TTC549 (cell line): Measurements from ENCODE around the gene YAP1.

Experiments used
- FAIRE-seq: peaks from 2 replicates; lab custom pipeline; 2012; peaks lifted over from hg19 to GRCh38; lab: Jason Lieb, UNC

YAP1 gene

GRCh38 chr11:102163368-102163767 lies 53.1 kb downstream of the YAP1 start:
- FAIRE-seq = no peak

DNA sequence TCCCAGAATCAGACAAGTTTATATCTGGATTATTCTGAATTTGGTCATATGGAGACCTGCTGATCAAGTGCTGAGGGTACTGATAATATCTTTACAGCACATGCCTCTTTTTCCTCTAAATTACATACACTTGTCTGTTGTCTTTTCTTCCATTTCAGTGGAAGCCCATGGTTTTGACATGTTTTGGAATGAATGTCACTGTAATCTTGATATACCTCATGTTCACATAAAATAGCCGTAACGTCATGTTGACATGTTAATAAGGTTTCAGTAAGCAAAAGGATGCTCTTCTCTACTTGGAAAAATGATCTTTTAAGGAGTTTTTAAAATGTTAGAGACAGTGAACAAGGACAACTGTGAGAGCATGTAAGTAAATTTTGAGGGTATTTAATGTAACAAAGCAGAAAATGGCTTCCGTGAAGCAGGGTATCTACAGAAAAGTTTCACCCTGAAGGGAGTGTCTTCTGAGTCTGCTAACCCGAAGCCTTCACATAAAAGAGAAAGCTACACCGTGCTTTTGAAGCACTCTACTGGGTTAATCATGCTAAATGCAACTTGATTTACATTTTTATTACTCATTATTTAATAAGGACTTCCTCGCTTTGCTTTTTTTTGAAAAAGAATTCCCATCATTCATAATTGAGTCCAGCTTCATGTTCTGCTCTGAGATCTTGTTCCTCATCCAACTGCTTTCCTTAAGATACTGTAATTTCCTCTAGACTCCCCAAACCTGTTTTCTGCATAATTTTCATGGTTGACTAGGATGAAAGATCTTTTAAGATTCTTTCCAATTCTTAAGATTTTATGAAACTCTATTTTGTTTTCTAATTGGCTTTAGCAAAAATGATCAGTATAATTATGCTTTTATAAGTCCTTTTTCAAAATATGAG lies 56.2 kb downstream of the YAP1 start:
- FAIRE-seq = no peak

GRCh38 chr11:102168481-102168880 lies 58.2 kb downstream of the YAP1 start:
- FAIRE-seq = no peak

DNA sequence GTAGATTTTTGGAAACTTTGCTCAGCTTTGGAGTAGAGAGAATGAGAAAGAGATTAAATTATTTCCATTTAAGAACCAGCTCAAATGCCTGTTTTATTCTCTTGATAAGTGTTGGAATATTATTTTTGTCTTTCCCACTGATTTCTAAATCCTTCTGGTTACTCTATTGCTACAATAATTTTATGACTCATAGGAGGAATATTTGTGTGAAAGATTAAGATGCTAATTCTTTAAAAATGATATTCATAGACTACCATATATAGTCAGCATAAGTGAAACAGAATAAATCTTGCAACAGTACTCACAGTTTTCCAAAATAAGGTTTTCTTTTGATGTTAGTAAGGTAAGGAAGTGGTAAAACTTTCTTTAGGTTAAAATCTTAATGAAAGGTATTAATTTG lies 60.9 kb downstream of the YAP1 start:
- no peak for FAIRE-seq

- FAIRE-seq = no peak
These were observed 62.0 kb downstream of the YAP1 start for GRCh38 chr11:102172127-102172848.

- no peak for FAIRE-seq
These were observed 66.9 kb downstream of the YAP1 start for GRCh38 chr11:102177126-102177525.

- no peak for FAIRE-seq
These were observed 67.9 kb downstream of the YAP1 start for GRCh38 chr11:102177974-102178631.

DNA sequence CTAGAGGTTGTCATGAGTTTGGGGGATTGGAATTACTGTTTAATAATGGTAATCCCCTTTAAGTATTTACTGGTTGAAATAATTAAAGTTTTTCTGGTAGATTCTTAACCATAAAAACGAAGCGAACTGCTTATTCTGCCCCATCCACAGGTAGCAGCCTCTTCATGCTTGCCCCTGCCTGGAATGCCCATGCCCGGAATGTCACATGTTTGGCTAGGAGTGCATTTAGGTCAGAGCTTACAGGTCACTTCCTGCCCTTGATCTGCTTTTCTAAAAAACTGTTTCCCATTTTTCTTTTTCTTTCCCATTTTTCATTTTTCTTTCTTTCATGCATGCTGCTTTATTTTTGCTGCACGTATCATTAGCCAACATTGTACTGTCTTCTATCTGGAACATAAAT lies 69.1 kb downstream of the YAP1 start:
- no peak for FAIRE-seq

- FAIRE-seq = no peak
These were observed 74.2 kb downstream of the YAP1 start for GRCh38 chr11:102184269-102184987.

DNA sequence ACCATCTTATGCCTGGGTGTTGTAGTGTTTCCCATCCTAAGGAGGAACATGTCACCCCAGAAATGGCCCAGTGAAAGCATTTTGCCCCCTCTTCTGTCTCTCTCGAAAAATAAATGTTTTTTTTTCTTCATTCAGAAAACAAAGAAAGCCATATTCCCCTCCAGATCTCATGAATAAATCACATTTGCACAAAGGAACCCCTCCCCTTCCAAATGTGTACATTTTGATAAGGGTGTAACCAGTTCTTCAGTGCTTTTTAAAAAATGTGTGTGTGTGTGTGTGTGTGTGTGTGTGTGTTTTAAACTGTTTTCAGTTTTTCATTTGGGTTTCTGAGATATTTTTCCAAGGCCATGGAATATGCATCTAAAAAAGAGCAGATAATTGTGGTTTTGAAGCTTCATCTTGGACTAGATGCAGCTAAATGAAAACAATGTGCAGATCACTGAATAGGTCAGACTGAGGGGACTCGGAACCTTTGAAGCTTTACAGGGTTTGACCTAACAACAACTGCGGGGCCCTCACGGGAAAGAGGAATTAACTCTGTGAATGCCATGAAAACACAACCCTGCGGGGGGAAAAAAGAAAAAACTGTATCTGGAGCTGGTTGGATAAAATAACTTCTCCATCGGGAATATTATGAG lies 76.4 kb downstream of the YAP1 start:
- FAIRE-seq = no peak

GRCh38 chr11:102187416-102188151 lies 77.3 kb downstream of the YAP1 start:
- FAIRE-seq = no peak

GRCh38 chr11:102188488-102188887 lies 78.2 kb downstream of the YAP1 start:
- no peak for FAIRE-seq

DNA sequence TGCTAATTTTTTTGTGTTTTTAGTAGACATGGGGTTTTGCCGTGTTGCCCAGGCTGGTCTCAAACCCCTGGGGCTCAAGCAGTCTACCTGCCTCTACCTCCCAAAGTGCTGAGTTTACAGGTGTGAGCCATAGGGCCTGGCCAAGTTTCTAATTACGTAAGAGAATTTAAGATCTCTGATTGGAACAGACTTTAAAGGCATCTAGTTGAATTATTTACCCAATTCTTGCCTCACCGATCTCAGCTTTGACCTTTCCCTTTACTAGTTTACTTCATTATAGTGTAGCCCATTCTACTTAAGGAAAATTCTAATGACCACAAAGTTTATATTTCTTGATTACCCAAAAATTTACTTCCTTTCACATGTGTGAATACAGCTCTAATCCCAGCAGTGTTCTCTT lies 81.6 kb downstream of the YAP1 start:
- FAIRE-seq = no peak

GRCh38 chr11:102192349-102193066 lies 82.3 kb downstream of the YAP1 start:
- FAIRE-seq = no peak

- FAIRE-seq = no peak
These were observed 84.0 kb downstream of the YAP1 start for GRCh38 chr11:102194257-102194656.

- no peak for FAIRE-seq
These were observed 84.7 kb downstream of the YAP1 start for GRCh38 chr11:102194990-102195389.

GRCh38 chr11:102196351-102196750 lies 86.1 kb downstream of the YAP1 start:
- no peak for FAIRE-seq

DNA sequence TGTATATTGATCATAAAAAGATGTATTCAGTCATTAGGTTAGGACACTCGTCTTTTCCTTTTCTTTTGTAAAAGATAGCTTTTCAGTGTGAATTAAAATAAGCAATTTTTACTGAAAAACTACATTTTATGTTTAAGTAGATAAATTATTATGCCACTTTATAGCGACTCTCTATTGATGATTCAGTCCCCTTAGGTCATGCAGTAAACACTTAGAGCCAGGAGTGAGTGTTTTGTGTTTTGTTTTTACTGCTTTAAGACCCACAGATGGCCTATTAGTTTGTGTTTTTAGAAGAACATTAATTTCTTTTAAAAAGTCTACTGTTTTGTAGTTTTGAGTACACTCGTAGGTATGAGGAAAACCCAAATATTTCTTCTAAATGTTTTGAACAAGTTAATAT lies 86.6 kb downstream of the YAP1 start:
- no peak for FAIRE-seq

GRCh38 chr11:102197670-102198139 lies 87.5 kb downstream of the YAP1 start:
- no peak for FAIRE-seq

DNA sequence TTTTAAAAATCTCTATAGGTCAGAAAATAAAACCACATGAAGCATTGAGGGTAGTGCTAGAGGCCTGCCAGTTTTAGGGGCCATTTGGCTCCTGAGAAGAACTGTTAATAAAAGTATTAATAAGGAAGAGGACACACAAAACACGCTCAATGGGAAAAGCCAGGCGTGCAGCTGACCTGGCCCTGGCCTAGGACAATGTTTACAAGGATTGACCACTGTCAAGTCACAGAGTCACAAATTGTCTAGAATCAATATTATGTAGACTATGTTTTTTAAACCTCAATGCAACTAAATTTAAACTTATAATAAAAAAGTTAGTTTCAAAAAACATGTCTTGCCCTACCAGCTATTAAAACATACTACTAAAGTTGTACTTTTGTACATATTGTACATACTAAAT lies 89.4 kb downstream of the YAP1 start:
- no peak for FAIRE-seq
